NCI-H1417 treated with DMSO at 0.1 percent for 48 hours (cell line): Measurements from ENCODE around the gene WRAP53.
A peak's percentile ranks its signal among the peaks of the same experiment; 100 is the strongest.

Experiments used
- DNase-seq: peaks from one replicate; lab custom pipeline; 2025; lab: John Stamatoyannopoulos, UW

Gene WRAP53

GRCh38 chr17:7684851-7685532 lies 3.3 kb upstream of the WRAP53 start:
- DNase-seq, result no peak

GRCh38 chr17:7685533-7686221 lies 2.6 kb upstream of the WRAP53 start:
- DNase-seq, result no peak

- peak; percentile 79 for DNase-seq
Observed at GRCh38 chr17:7686222-7687071, 1.8 kb upstream of the WRAP53 start.

- peak; percentile 38 for DNase-seq
Observed at GRCh38 chr17:7687072-7687907, 987 bp upstream of the WRAP53 start, which contains the start of gene TP53. TSS of gene TP53 (minus strand) at chr17:7687490. CDS start at chr17:7676594, 10,896 bp downstream.

- DNase-seq, result no peak
Observed at GRCh38 chr17:7688808-7689316, 585 bp downstream of the WRAP53 start.

GRCh38 chr17:7695586-7695985 lies 7.3 kb downstream of the WRAP53 start:
- no peak for DNase-seq

GRCh38 chr17:7697828-7698588 lies 9.7 kb downstream of the WRAP53 start:
- DNase-seq, result no peak

- DNase-seq, result no peak
Observed at GRCh38 chr17:7700510-7700909, 12.2 kb downstream of the WRAP53 start.

- no peak for DNase-seq
Observed at GRCh38 chr17:7701681-7702080, 13.4 kb downstream of the WRAP53 start.

- no peak for DNase-seq
Observed at GRCh38 chr17:7702776-7703175, 14.5 kb downstream of the WRAP53 start.

- DNase-seq, result no peak
Observed at GRCh38 chr17:7703584-7704479, 15.6 kb downstream of the WRAP53 start.

GRCh38 chr17:7704601-7705268 lies 16.5 kb downstream of the WRAP53 start, which contains the start of gene EFNB3:
TSS of gene EFNB3 (plus strand) at chr17:7705202. CDS start at chr17:7705599, 397 bp downstream.
- DNase-seq, result no peak

GRCh38 chr17:7705269-7706255 lies 17.3 kb downstream of the WRAP53 start:
- no peak for DNase-seq

GRCh38 chr17:7706631-7707354 lies 18.5 kb downstream of the WRAP53 start:
- DNase-seq, result no peak

- DNase-seq, result no peak
Observed at GRCh38 chr17:7707446-7707845, 19.2 kb downstream of the WRAP53 start.

- DNase-seq, result no peak
Observed at GRCh38 chr17:7707858-7708750, 19.8 kb downstream of the WRAP53 start.
